Loucy (cell line): ENCODE measurements around the gene TP53I11.

Experiments used
- H2AFZ ChIP-seq: fragments of 200-600 bp; sonication (generic); 2 replicates; pipeline ENCODE4 v1.6.0; 2016; ENCODE audit warnings: antibody characterized with exemption, mild to moderate bottlenecking, low read length, moderate library complexity
- H3F3A ChIP-seq: fragments of 200-600 bp; 2 replicates; pipeline ENCODE4 v1.6.0; 2016; ENCODE audit warnings: antibody characterized with exemption, low read depth, mild to moderate bottlenecking
- H3K27me3 ChIP-seq: fragments of 200-600 bp; sonication (generic); 2 replicates; pipeline ENCODE4 v1.6.1; 2014; ENCODE audit warnings: low read length, mild to moderate bottlenecking; ENCODE audit not compliant: insufficient read depth, poor library complexity, severe bottlenecking
- H3K36me3 ChIP-seq: fragments of 200-600 bp; sonication (generic); 2 replicates; pipeline ENCODE4 v1.6.1; 2016; ENCODE audit warnings: low read length; ENCODE audit not compliant: insufficient read depth
- H3K4me1 ChIP-seq: fragments of 200-600 bp; sonication (generic); 2 replicates; pipeline ENCODE4 v1.5.1; 2014; ENCODE audit warnings: low read length, mild to moderate bottlenecking; ENCODE audit not compliant: insufficient read depth, poor library complexity, severe bottlenecking
- H3K4me2 ChIP-seq: fragments of 200-600 bp; sonication (generic); 2 replicates; pipeline ENCODE4 v1.6.0; 2014; ENCODE audit warnings: antibody characterized with exemption, low read length, low read depth, mild to moderate bottlenecking; ENCODE audit not compliant: poor library complexity, severe bottlenecking
- H3K4me3 ChIP-seq: fragments of 200-600 bp; sonication (generic); 2 replicates; pipeline ENCODE4 v1.5.1; 2014; ENCODE audit warnings: low read length, mild to moderate bottlenecking, mixed read lengths; ENCODE audit not compliant: poor library complexity, severe bottlenecking
- H3K79me2 ChIP-seq: fragments of 200-600 bp; sonication (generic); 2 replicates; pipeline ENCODE4 v1.6.1; 2014; ENCODE audit warnings: low read length; ENCODE audit not compliant: insufficient read depth
- H3K9ac ChIP-seq: fragments of 200-600 bp; sonication (generic); 2 replicates; pipeline ENCODE4 v1.6.0; 2014; ENCODE audit warnings: mild to moderate bottlenecking, low read depth, low read length, moderate library complexity; ENCODE audit not compliant: poor library complexity, severe bottlenecking
- H3K9me2 ChIP-seq: fragments of 200-600 bp; sonication (generic); replicated peaks from 2 replicates; pipeline ENCODE4 v1.6.1; 2016; ENCODE audit warnings: low read depth, low read length, mixed read lengths
- H3K9me3 ChIP-seq: fragments of 200-600 bp; sonication (generic); 2 replicates; pipeline ENCODE4 v1.6.1; 2014; ENCODE audit warnings: mild to moderate bottlenecking, antibody characterized with exemption, low read length, low read depth; ENCODE audit not compliant: insufficient read depth
- H4K20me1 ChIP-seq: fragments of 200-600 bp; sonication (generic); 2 replicates; pipeline ENCODE4 v1.6.0; 2014; ENCODE audit warnings: antibody characterized with exemption, low read length, mild to moderate bottlenecking; ENCODE audit not compliant: insufficient read depth, poor library complexity, severe bottlenecking
- CTCF ChIP-seq: fragments of 200-600 bp; sonication (generic); conservative IDR thresholded peaks from 2 replicates; pipeline ENCODE4 v1.5.1; 2014; ENCODE audit warnings: mild to moderate bottlenecking, antibody characterized with exemption, low read length
- EZH2phosphoT487 ChIP-seq: fragments of 200-600 bp; IDR thresholded peaks from 2 replicates; pipeline ENCODE4 v1.6.1; 2018; ENCODE audit warnings: antibody characterized with exemption, mild to moderate bottlenecking, moderate library complexity, borderline replicate concordance

The TP53I11 gene

GRCh38 chr11:44899959-44900358 lies 50.7 kb downstream of the TP53I11 start:
- Histone ChIP-seq H3F3A (no peaks in the 10 kb centered on the region), H3K4me3 (no peak overlapping the region), H2AFZ (peak overlapping the region; percentile 9; the same call in 1 of the 2 replicates), H3K4me2 (no peak overlapping the region), H3K9ac (no peak overlapping the region), H3K9me2 (no peaks in the 10 kb centered on the region), H3K9me3 (no peaks in the 10 kb centered on the region), H3K4me1 (no peaks in the 10 kb centered on the region), H4K20me1 (no peaks in the 10 kb centered on the region), H3K79me2 (no peaks in the 10 kb centered on the region), H3K36me3 (no peaks in the 10 kb centered on the region), H3K27me3 (no peaks in the 10 kb centered on the region)
- TF ChIP-seq EZH2phosphoT487 (no peak), CTCF (no peak)

GRCh38 chr11:44893846-44894617 lies 56.7 kb downstream of the TP53I11 start:
- TF ChIP-seq EZH2phosphoT487 (no peak), CTCF (peak; percentile 85)
- Histone ChIP-seq H3F3A (no peaks in the 10 kb centered on the region), H2AFZ (no peak overlapping the region), H3K9me2 (no peaks in the 10 kb centered on the region), H3K4me2 (no peak overlapping the region), H3K9ac (no peak overlapping the region), H3K79me2 (no peaks in the 10 kb centered on the region), H3K4me1 (no peaks in the 10 kb centered on the region), H3K9me3 (no peaks in the 10 kb centered on the region), H4K20me1 (no peaks in the 10 kb centered on the region), H3K27me3 (no peaks in the 10 kb centered on the region), H3K36me3 (no peaks in the 10 kb centered on the region), H3K4me3 (no peak overlapping the region)

- Histone ChIP-seq H3K9me2 (no peaks in the 10 kb centered on the region), H4K20me1 (no peaks in the 10 kb centered on the region), H3F3A (no peaks in the 10 kb centered on the region), H3K9ac (no peak overlapping the region), H3K9me3 (no peaks in the 10 kb centered on the region), H3K27me3 (no peaks in the 10 kb centered on the region), H2AFZ (no peak overlapping the region), H3K79me2 (no peaks in the 10 kb centered on the region), H3K4me3 (no peak overlapping the region), H3K36me3 (no peaks in the 10 kb centered on the region), H3K4me1 (no peaks in the 10 kb centered on the region), H3K4me2 (no peak overlapping the region)
- no peak for TF ChIP-seq CTCF
- no peak for TF ChIP-seq EZH2phosphoT487
Observed at GRCh38 chr11:44893308-44893822, 57.3 kb downstream of the TP53I11 start.
